Endothelial cell of umbilical vein (primary cell): ENCODE data around the gene FEM1C. TPM values are rescaled to one million over a fixed set of nuclear protein-coding genes. Genes with fewer than 3 reads are reported as not detected.
A peak's percentile ranks its signal among the peaks of the same experiment; 100 is the strongest.

ENCODE experiments used
- BruUV-seq: library from RNA; stranded (reverse); fragments of 400-500 nt; replicated peaks from 2 replicates; lab custom pipeline; 2021; lab: Mats Ljungman, UMichigan
- CTCF ChIA-PET: fragments of 300-600, 350-600 bp; sonication (Branson Sonifier 250); formaldehyde crosslinking; loops from one replicate; lab custom pipeline; 2021; ENCODE audit warnings: antibody characterized with exemption, inconsistent platforms; lab: Charles Lee
- POLR2A ChIA-PET: fragments of 300-600, 350-600 bp; sonication (Branson Sonifier 250); formaldehyde crosslinking; loops from one replicate; lab custom pipeline; 2021; ENCODE audit warnings: antibody characterized with exemption, inconsistent platforms; lab: Charles Lee
- DNase-seq: peaks from one replicate; pipeline ENCODE4 v3.0.0-alpha.2; 2011; ENCODE audit warnings: low read depth, low spot score
- FAIRE-seq: peaks from 2 replicates; lab custom pipeline; 2011; peaks lifted over from hg19 to GRCh38; lab: Jason Lieb, UNC
- H2AFZ ChIP-seq: 2 replicates; pipeline ENCODE4 v1.6.0; 2012; ENCODE audit warnings: low read depth, low read length, control low read depth, inconsistent platforms
- H3K27ac ChIP-seq: 2 replicates; pipeline ENCODE4 v1.5.1; 2011; ENCODE audit warnings: low read depth, mild to moderate bottlenecking, control low read depth, low read length, moderate library complexity; ENCODE audit not compliant: insufficient read depth
- H3K27me3 ChIP-seq, 2 experiments: 2 replicates each; pipeline versions ENCODE4 v1.6.0 to v1.6.1; 2011; ENCODE audit warnings: low read length in 2 of 2, mixed read lengths in 1 of 2; ENCODE audit not compliant: control insufficient read depth in 2 of 2, insufficient read depth in 2 of 2
- H3K36me3 ChIP-seq, 2 experiments: 2 replicates in 1 of 2; 3 replicates in 1 of 2; pipeline ENCODE4 v1.5.1; 2011; ENCODE audit warnings: low read length in 2 of 2, mild to moderate bottlenecking in 1 of 2, moderate library complexity in 1 of 2; ENCODE audit not compliant: control insufficient read depth in 2 of 2, insufficient read depth in 2 of 2; ENCODE audit errors: extremely low read depth in 1 of 2
- H3K4me1 ChIP-seq: 3 replicates; pipeline ENCODE4 v1.5.1; 2011; ENCODE audit warnings: mild to moderate bottlenecking, low read length; ENCODE audit not compliant: control insufficient read depth, insufficient read depth; ENCODE audit errors: extremely low read depth
- H3K4me2 ChIP-seq: 2 replicates; pipeline ENCODE4 v1.6.1; 2011; ENCODE audit warnings: low read length, control low read depth, mixed read lengths; ENCODE audit not compliant: insufficient read depth
- H3K4me3 ChIP-seq, 3 experiments: fragments of 200-600 bp in 1 of 3; sonication (generic), shearing (Covaris generic) in 1 of 3; replicated peaks in 1 of 3; 2 replicates each; pipeline ENCODE4 v1.5.1; 2011 to 2016; ENCODE audit warnings: control low read depth in 3 of 3, low read length in 3 of 3, mild to moderate bottlenecking in 2 of 3, inconsistent platforms in 1 of 3, low read depth in 1 of 3, moderate library complexity in 1 of 3; ENCODE audit not compliant: insufficient read depth in 1 of 3
- H3K79me2 ChIP-seq: 2 replicates; pipeline ENCODE4 v1.6.0; 2012; ENCODE audit warnings: low read length, inconsistent platforms; ENCODE audit not compliant: control insufficient read depth, insufficient read depth
- H3K9ac ChIP-seq: replicated peaks from 2 replicates; pipeline ENCODE3; 2011; ENCODE audit warnings: low read length, control low read depth; ENCODE audit not compliant: insufficient read depth; ENCODE audit errors: extremely low read depth
- H3K9me1 ChIP-seq: replicated peaks from 3 replicates; pipeline ENCODE4 v1.6.0; 2011; ENCODE audit warnings: mild to moderate bottlenecking, low read length; ENCODE audit not compliant: control insufficient read depth, insufficient read depth; ENCODE audit errors: extremely low read depth
- H3K9me3 ChIP-seq: replicated peaks from 2 replicates; pipeline ENCODE4 v1.5.1; 2012; ENCODE audit warnings: low read length, inconsistent platforms; ENCODE audit not compliant: control insufficient read depth, insufficient read depth
- H4K20me1 ChIP-seq: replicated peaks from 2 replicates; pipeline ENCODE3; 2011; ENCODE audit warnings: mild to moderate bottlenecking, low read length; ENCODE audit not compliant: control insufficient read depth, insufficient read depth; ENCODE audit errors: extremely low read depth
- EZH2 ChIP-seq: IDR thresholded peaks from 2 replicates; pipeline ENCODE4 v1.6.1; 2012; ENCODE audit warnings: borderline replicate concordance, low read depth, mild to moderate bottlenecking, moderate library complexity, low read length, inconsistent platforms; ENCODE audit not compliant: severe bottlenecking
- FOS ChIP-seq: IDR thresholded peaks from 2 replicates; pipeline ENCODE4 v1.6.1; 2011; ENCODE audit warnings: mild to moderate bottlenecking, low read length, moderate library complexity, borderline replicate concordance; ENCODE audit not compliant: insufficient read depth
- GATA2 ChIP-seq: IDR thresholded peaks from 2 replicates; pipeline ENCODE4 v1.7.0; 2011; ENCODE audit warnings: low read depth, mild to moderate bottlenecking, moderate library complexity, mixed read lengths, low read length; ENCODE audit not compliant: insufficient read length, insufficient read depth
- JUN ChIP-seq: IDR thresholded peaks from 2 replicates; pipeline ENCODE4 v1.6.1; 2011; ENCODE audit warnings: borderline replicate concordance, low read depth; ENCODE audit not compliant: insufficient read length, insufficient read depth
- MYC ChIP-seq: IDR thresholded peaks from one replicate; pipeline ENCODE4 v1.6.1; 2011; ENCODE audit warnings: mild to moderate bottlenecking, low read depth, low read length
- POLR2A ChIP-seq: IDR thresholded peaks from 2 replicates; pipeline ENCODE4 v1.6.1; 2012; ENCODE audit warnings: low read depth, mild to moderate bottlenecking, control low read depth, low read length
- POLR2AphosphoS5 ChIP-seq: IDR thresholded peaks from 2 replicates; pipeline ENCODE4 v1.6.1; 2012; ENCODE audit warnings: low read depth, mild to moderate bottlenecking, control low read depth, low read length, moderate library complexity; ENCODE audit not compliant: insufficient read depth
- dilution Hi-C: fragments of 300-500 bp; cut with MboI; formaldehyde crosslinking; loops from one replicate; pipeline ENCODE4 v1.15.0; 2019; ENCODE audit warnings: low sequenced_read_pairs; ENCODE audit not compliant: extremely low pct_ligation_motif_present
- intact Hi-C: fragments of 100-400 bp; cut with micrococcal nuclease; formaldehyde crosslinking; loops from one replicate; pipeline ENCODE4 v1.10.0; 2022
- polyA plus RNA-seq, 4 experiments: library from polyadenylated mRNA; depleted of rRNA in 3 of 4; stranded (reverse) in 3 of 4; unstranded in 1 of 4; fragments of >200 nt; gene quantifications; 2 replicates each; pipeline versions ENCODE4 v1.2.1 to v1.2.3, GENCODE V29; 2011 to 2012; ENCODE audit warnings: missing spikeins in 1 of 4
- total RNA-seq: library from RNA; stranded (reverse); gene quantifications from 2 replicates; pipeline ENCODE4 v1.2.3, GENCODE V29; 2021
- TF ChIP-seq, protein P1 (sequence below): IDR thresholded peaks from 2 replicates; pipeline ENCODE4 v1.6.1; 2011; ENCODE audit not compliant: insufficient read depth, insufficient read length
- TF ChIP-seq, protein P2 (sequence below), 2 donors: IDR thresholded peaks; 1 replicate in 1 of 2; 2 replicates in 1 of 2; pipeline ENCODE4 v1.5.1; 2011; ENCODE audit warnings: low read length in 2 of 2, mild to moderate bottlenecking in 2 of 2, moderate library complexity in 2 of 2, control low read depth in 1 of 2, inconsistent platforms in 1 of 2, low read depth in 1 of 2; ENCODE audit not compliant: insufficient read depth in 1 of 2; ENCODE audit errors: extremely low read depth in 1 of 2

The FEM1C gene
- total and polyA plus RNA-seq, 2 donors (not counting 3 experiments of a cell fraction or from before 2014, with no cell fraction given): 6.2 to 16.0 TPM

DNA sequence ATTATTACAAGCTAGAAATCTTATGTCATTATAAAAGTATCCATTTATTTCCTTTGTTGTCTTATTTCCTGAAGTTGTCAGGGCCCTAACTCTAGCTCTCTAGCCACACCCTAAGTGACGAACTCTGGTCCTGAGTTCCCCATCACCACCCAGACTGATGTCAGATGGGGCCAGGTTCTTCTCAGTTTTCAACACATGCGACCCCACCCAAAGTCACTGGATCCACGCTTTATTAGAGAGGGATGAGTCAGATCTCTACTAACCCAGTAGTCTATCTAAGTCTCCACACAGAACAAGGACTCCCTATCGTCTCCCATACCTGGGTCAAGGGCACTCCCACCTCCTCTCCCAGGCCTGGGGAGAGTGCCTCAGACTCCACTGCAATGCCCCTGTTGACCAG is 6.8 kb upstream of the FEM1C start:
- ChIA-PET CTCF (interaction anchor here (1.1 to 2.4 kb wide), 4 partner anchors 23 to 484 kb away, joined by 4 to 11 read pairs (median 6); no protein-coding TSS in a partner anchor), POLR2A (interaction anchor here (0.6 kb wide), 1 partner anchor 11 kb away, joined by 3 read pairs; no protein-coding TSS in a partner anchor)
- Histone ChIP-seq H3K4me1 (peaks cover 10% of the 10 kb centered on the region), H3K4me2 (no peak overlapping the region), H2AFZ (peak overlapping the region; percentile 31), H3K9me1 (no peaks in the 10 kb centered on the region), H3K36me3 (no peaks in the 10 kb centered on the region), H3K27ac (no peak overlapping the region), H3K9me3 (no peaks in the 10 kb centered on the region), H3K4me3 (no peak overlapping the region), H3K27me3 (no peaks in the 10 kb centered on the region), H4K20me1 (no peaks in the 10 kb centered on the region), H3K79me2 (no peaks in the 10 kb centered on the region), H3K9ac (no peak overlapping the region)
- no peak for TF ChIP-seq POLR2A
- TF ChIP-seq POLR2AphosphoS5: no peak
- no peak for TF ChIP-seq JUN
- TF ChIP-seq MYC: no peak
- no peak for TF ChIP-seq GATA2
- TF ChIP-seq, protein P1, sequence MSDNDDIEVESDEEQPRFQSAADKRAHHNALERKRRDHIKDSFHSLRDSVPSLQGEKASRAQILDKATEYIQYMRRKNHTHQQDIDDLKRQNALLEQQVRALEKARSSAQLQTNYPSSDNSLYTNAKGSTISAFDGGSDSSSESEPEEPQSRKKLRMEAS: no peak
- no peak for TF ChIP-seq FOS
- no peak for TF ChIP-seq EZH2
- TF ChIP-seq, protein P2, sequence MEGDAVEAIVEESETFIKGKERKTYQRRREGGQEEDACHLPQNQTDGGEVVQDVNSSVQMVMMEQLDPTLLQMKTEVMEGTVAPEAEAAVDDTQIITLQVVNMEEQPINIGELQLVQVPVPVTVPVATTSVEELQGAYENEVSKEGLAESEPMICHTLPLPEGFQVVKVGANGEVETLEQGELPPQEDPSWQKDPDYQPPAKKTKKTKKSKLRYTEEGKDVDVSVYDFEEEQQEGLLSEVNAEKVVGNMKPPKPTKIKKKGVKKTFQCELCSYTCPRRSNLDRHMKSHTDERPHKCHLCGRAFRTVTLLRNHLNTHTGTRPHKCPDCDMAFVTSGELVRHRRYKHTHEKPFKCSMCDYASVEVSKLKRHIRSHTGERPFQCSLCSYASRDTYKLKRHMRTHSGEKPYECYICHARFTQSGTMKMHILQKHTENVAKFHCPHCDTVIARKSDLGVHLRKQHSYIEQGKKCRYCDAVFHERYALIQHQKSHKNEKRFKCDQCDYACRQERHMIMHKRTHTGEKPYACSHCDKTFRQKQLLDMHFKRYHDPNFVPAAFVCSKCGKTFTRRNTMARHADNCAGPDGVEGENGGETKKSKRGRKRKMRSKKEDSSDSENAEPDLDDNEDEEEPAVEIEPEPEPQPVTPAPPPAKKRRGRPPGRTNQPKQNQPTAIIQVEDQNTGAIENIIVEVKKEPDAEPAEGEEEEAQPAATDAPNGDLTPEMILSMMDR (IDR thresholded peaks at IDR 0.05; ENCODE audit: extremely low read depth in 1 of 2, insufficient read depth in 1 of 2, low read depth in 1 of 2, low read length in 2 of 2): no peak
- no TSS peak for BruUV-seq
- intact Hi-C loops (no loop called here), dilution Hi-C loops (no loop called here)
- FAIRE-seq (no peak), DNase-seq (no peak)
